Forelimb muscle (tissue), 1 donor: ENCODE measurements around the gene NAV2. TPM values are rescaled to one million over a fixed set of nuclear protein-coding genes. Genes with fewer than 3 reads are reported as not detected.
"Not testable (repeated sequence)": the region's sequence is repeated elsewhere in the genome, so short reads cannot be mapped to it uniquely, and the experiment has no call there.

Source experiments
- DNase-seq: peaks from one replicate; pipeline ENCODE4 v3.0.0-alpha.2; 2013; ENCODE audit warnings: low read depth
- polyA plus RNA-seq: library from polyadenylated mRNA; unstranded; fragments of 120-200 nt; gene quantifications from one replicate; pipeline ENCODE4 v1.2.1, GENCODE V29; 2013; ENCODE audit not compliant: insufficient read length

NAV2 gene
- polyA plus RNA-seq, 1 donor, result 61.1 TPM

DNA sequence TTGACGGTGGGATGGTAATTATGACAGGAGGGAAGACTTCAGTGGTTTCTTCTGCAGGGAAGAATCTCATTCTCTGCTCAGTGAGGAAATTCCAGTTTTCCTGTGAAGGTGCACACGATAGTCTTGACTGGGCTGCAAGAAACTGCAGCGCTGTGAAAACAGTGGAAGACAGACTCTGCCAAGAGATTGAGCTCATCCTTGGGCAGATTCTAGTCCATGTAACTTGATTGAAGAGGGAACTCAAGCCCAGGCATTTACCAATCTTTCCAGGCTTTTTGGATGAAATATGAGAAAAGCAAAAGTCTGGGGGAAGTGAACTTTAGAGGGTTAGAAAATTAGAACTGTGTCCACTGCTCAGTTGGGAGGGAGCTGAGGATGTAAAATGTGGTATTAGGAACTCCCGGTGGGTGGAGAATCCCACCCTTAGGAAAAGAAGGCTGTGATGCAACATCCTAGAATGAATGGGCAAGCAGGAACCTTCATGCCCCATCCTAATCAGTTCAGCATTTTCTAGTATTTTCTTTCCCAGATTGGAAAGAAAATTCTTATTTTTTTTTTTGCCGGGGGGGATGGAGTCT, 235.0 kb downstream of the NAV2 start:
- DNase-seq, result no peak

DNA sequence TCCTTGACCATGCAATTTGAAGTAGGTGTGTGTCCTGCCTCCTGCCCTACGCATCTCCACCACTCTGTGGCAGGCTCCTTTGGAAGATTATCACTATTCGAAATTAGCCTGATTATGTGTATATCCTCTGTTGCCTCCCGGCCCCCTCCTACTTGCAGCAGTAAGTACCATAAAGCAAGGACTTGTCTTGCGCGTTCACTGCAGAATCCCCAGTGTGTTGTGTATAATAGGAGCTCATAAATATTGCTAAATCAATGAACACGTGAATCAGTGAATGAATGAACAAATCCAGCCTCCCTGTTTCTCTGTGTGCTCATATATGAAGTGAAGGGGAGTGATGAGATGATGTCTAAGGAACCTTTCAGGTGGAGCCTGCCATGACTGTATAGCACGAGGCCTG, 237.0 kb downstream of the NAV2 start:
- no peak for DNase-seq

- DNase-seq, result peak; percentile 22
Measured at GRCh38 chr11:19951558-19952115, 239.0 kb downstream of the NAV2 start.

DNA sequence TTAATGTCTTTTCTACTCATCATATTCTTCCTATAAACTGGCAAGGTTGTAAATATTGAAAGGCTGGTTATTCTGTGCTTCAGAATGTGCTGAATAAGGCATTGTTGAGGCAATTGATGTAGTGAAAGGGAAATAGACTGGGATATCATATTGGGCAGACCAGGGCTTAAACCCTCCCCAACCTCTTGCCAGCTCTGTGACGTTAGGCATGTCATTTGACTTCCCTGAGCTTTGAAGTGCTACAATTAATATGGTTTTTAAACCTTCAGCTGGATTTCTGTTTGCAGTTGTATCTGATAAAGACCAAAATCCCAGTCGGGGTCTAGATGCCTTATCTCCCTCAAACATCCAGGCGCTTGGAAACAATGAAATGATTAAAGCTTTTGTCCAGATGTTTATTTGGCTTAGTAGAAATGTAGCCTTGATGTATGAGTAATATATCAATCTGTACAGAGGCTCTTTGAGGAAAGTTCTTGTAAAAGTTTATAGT, 239.5 kb downstream of the NAV2 start:
- no peak for DNase-seq

DNA sequence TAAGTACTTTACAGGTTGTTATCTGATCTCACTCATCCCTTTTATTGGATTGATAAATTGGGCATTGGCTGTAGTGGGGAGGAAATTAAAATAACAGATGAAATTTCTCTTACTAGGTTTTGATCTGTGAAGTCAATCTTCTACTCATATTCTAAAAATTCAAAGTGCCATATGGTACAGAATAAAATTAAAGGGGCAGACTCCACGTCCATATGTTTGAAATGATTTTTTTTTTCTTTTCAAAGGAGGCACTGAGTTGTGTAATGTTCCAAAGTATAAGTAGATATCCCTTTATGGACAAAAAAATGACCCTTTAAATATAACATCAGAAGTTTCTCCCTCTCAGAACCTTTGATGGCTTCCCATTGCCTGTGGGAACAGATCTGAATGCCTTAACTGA, 240.3 kb downstream of the NAV2 start:
- DNase-seq, result no peak

- no peak for DNase-seq
Measured at GRCh38 chr11:19953336-19953735, 240.7 kb downstream of the NAV2 start.

DNA sequence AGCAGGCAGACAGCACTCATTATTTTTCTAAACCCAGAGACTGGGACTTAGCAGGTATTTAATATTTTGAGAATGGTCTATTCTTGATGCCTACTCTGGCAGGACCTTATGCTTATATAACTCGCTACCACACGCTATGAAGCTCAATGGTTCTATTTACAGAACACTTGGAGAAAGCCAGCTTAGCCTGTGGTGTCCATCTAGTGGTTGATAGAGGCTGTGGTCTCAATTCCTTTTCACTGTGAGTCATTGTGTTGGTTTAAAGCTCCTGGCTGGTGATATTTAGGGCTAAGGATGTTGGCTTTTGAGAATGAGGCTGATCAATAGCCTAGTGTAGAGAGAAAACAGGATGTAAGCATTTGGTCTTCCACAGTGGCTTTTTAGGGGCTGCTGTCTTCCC, 241.3 kb downstream of the NAV2 start:
- DNase-seq, result no peak

DNA sequence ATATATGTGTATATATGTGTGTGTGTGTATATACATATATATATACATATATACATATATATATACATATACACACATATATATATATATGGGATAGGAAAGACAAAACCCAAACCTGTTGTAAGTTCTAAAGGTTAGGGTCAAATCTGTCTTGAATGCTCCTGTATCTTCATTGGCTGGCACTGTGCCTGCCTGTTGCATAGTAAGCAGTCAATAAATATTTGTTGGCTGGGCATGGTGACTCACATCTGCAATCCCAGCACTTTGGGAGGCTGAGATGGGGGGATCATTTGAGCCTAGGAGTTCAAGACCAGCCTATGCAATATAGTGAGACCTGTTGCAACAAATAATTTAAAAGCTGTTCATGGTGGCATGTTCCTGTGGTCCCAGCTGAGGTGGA, 242.3 kb downstream of the NAV2 start:
- no peak for DNase-seq

DNA sequence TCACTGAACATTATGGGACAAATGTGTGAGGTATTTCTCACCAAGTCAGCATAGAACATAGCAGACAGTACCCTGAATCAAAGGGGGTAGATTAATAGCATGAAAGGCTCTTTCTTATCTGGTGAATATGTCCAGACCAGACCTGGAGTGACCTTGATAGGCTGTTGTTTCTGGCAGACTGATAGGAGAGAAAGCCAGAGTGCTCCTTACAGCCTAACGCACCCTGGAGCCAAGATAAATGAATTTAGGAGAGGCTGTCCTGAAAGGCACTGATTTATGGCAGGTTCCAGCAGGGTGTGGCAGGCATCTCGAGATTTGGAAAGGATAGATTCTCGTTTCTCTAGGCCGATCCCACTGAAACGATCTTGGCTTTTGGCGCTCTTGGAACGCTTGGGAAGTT, 243.0 kb downstream of the NAV2 start:
- DNase-seq, result no peak

GRCh38 chr11:19956228-19956627, 243.6 kb downstream of the NAV2 start:
- no peak for DNase-seq

- DNase-seq, result no peak
Measured at GRCh38 chr11:19957294-19957943, 244.8 kb downstream of the NAV2 start.

DNA sequence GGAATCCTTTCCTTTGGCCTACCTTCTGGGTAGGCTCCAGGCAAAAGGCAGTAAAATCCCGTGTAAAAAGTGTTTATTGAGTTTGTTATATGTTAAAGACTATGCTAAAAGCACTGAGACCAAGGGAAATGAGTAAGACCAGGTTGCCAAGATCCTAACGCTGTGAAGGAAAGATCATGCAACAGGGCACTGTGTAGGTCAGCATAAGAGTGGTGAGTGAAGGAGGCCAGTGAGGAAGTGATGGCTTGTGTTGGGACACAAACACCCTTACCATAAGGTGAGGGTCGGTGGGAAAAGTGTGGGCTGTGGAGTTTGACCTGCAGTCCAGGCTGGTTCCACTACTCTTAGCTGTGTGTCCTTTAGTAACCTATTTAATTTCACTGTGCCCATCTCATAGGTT, 245.6 kb downstream of the NAV2 start:
- DNase-seq, result no peak

GRCh38 chr11:19959210-19959609, 246.6 kb downstream of the NAV2 start:
- no peak for DNase-seq

DNA sequence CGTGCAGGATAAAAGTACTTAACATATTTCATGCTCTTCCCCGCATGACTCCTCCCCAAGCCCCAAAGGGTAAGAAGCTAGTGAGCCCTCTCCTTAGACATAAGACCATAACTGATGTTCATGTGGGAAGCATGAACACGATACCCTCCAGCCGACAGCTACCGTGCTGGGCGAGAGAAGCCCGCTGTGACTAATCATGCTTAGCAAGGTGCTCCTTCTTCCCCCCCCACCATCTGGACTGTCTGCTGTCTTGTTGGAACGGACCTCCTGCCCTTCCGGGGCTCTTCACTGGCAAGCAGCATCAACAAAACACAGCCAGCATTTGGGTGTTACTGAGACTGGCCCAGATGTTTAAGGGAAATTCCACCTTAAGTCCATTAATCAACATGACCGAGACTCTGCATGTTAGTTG, 247.0 kb downstream of the NAV2 start:
- no peak for DNase-seq

GRCh38 chr11:19960410-19960809, 247.8 kb downstream of the NAV2 start:
- not testable (repeated sequence) for DNase-seq

- DNase-seq, result no peak
Measured at GRCh38 chr11:19961225-19961624, 248.6 kb downstream of the NAV2 start.

DNA sequence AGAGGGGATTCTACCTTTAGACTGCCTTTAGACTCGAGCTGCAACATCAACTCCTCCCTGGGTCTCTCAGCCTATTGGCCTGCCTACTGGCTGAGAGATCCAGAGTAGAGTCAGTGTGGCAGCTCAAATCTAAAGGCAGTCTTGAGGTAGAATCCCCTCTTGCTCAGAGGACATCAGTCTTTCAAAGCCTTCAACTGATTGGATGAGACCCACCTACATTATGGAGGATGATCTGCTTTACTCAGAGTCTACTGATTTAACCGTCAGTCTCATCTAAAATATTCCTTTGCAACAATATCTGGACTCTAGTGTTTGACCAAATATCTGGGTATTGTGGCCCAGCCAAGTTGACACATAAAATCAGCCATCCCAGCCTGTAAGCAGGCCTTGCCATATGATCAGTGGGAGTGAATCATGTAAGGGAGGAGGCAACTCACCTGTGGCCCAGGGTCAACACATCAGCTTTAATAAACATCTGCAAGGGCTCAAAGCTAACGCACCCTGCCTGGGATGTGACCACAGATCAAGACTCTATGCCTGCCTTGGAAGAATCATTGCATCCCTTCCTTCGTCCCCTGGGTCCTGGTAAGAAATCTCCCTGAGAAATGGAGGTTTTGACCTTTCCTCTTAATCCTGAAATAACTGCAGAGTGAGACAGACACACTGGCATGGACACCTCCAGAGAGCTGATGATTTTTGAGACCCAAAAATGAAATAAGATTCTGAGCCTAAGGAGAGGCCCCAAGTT, 249.6 kb downstream of the NAV2 start:
- no peak for DNase-seq

DNA sequence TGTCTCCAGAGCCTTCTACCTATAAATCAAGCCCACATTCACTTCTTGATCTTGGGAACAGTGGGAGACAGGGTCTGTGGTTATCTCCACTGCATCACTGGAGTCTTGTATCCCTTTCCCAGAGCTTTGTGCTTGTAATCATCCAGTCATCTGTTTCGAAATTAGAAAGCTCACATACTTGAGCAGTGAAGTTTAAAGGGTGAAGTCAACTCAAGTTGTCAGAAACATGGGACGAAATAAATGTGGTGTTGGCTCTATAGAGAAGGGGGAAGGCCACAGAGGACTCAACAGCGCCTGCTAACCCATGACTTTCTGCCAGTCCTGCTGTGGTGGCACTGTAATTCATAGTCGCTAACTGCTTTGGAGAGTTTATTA, 250.2 kb downstream of the NAV2 start:
- no peak for DNase-seq

DNA sequence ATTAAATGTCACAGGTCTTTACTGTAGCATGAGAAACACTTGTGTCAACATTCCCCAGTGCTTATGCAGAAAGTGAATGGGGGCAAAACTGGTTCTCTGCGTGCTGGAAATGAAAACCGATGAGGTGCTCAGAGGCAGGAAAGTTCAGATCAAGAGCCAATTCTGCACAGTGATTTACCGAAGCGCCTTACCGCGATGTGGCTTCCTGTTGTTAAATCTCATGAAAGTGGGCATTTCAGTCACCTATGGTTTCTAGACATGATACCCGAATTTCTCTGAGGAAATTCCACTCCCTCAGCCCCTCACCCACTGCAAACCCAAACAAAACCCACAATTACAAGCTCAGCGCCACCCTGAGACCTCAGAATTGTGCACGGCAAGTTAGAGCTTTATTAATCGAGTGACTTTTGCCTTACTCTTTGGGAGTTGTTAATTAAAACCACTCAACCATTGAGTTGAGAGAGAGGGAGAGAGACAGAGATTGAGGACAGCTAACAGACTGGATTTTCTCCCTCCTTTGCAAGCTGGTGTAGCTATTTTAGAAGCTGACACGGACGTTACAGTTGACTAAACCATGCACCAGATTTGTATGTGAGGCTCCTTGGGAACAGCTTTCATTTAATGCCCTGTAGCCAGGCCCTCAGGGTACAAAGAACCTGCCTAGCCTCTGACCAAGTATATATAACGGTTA, 251.2 kb downstream of the NAV2 start:
- no peak for DNase-seq

GRCh38 chr11:19966441-19966840, 253.8 kb downstream of the NAV2 start:
- DNase-seq, result no peak

DNA sequence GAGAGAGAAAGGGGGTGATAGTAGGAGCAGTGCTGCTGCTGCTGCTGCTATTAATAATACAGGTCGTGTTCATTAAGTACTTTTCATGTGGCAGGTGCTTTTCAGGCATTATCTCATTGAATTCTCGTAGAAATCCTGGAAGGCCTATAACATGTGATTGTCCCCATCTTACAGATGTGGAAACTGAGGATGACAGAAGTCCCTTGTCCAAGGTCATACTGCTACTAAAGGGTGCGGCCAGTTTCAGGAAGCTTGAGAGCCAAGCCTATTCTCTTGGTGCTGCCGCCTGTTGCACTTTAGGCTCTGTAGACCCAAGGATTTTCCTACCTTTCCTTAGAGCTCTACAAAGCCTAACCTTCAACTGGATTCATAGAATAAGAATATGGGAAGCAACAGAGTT, 254.3 kb downstream of the NAV2 start:
- no peak for DNase-seq

DNA sequence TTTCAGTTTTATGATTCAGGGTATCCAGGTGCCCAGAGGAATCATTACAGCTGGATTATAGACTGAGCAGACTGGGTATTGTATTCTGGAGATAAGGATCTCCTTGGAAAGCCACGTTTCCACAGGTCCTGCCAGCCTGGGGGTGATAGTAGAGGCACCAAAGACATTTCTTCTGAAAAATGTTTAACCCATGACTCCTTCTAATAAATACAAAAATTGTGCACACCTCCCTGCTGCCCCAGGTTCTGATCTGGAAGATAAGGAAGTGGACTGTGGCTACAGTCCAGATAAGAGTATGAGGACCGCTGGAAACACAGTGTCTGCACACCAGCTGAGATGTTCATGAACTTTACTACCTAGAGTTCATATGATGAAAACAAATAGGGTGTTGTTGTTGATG, 255.2 kb downstream of the NAV2 start:
- no peak for DNase-seq
